Endodermal cell (in vitro differentiated cells): ENCODE data around the gene MACROD2. TPM values are rescaled to one million over a fixed set of nuclear protein-coding genes. Genes with fewer than 3 reads are reported as not detected.

Source experiments
- DNase-seq: peaks from one replicate; pipeline ENCODE4 v3.0.0-alpha.2; 2017
- H3K27ac ChIP-seq: 2 replicates; pipeline ENCODE4 v1.5.1; 2013; ENCODE audit warnings: mild to moderate bottlenecking, low read depth, low read length, moderate library complexity
- H3K27me3 ChIP-seq: 2 replicates; pipeline ENCODE4 v1.6.1; 2013; ENCODE audit warnings: mild to moderate bottlenecking, low read length, moderate library complexity; ENCODE audit not compliant: insufficient read depth, control insufficient read depth, poor library complexity, severe bottlenecking
- H3K36me3 ChIP-seq: 2 replicates; pipeline ENCODE4 v1.7.0; 2013; ENCODE audit warnings: mild to moderate bottlenecking, low read length, moderate library complexity; ENCODE audit not compliant: control insufficient read depth, insufficient read depth
- H3K4me1 ChIP-seq: one replicate; pipeline ENCODE4 v1.7.0; 2013; ENCODE audit warnings: low read length; ENCODE audit not compliant: control insufficient read depth, insufficient read depth
- H3K4me3 ChIP-seq: 2 replicates; pipeline ENCODE4 v1.5.1; 2013; ENCODE audit warnings: mild to moderate bottlenecking, low read length, moderate library complexity
- H3K9ac ChIP-seq: 2 replicates; pipeline ENCODE4 v1.6.1; 2013; ENCODE audit warnings: mild to moderate bottlenecking, low read length, moderate library complexity; ENCODE audit not compliant: poor library complexity, severe bottlenecking; ENCODE audit errors: extremely low read depth
- H3K9me3 ChIP-seq: 2 replicates; pipeline ENCODE4 v1.6.1; 2013; ENCODE audit warnings: mild to moderate bottlenecking, low read length, moderate library complexity; ENCODE audit not compliant: control insufficient read depth
- H3K27ac Mint-ChIP-seq: 2 replicates; pipeline ENCODE4 v1.8.0; 2020; ENCODE audit warnings: mixed read lengths
- H3K27me3 Mint-ChIP-seq: 2 replicates; pipeline ENCODE4 v1.8.0; 2021; ENCODE audit warnings: mild to moderate bottlenecking, mixed read lengths; ENCODE audit not compliant: insufficient read depth
- H3K36me3 Mint-ChIP-seq: 2 replicates; pipeline ENCODE4 v1.8.0; 2020; ENCODE audit warnings: low read depth, mixed read lengths
- H3K4me1 Mint-ChIP-seq: 2 replicates; pipeline ENCODE4 v1.8.0; 2020; ENCODE audit warnings: mixed read lengths
- H3K4me3 Mint-ChIP-seq: 2 replicates; pipeline ENCODE4 v1.8.0; 2020; ENCODE audit warnings: mild to moderate bottlenecking, moderate library complexity, mixed read lengths
- H3K9me3 Mint-ChIP-seq: 2 replicates; pipeline ENCODE4 v1.8.0; 2020; ENCODE audit warnings: mild to moderate bottlenecking, mixed read lengths
- CTCF ChIP-seq: fragments of 200-600 bp; sonication (generic); conservative IDR thresholded peaks from 2 replicates; pipeline ENCODE4 v1.5.0; 2021; ENCODE audit warnings: antibody characterized with exemption, mild to moderate bottlenecking
- WGBS, 2 experiments: methylation state at CpG; one replicate each; pipeline versions ENCODE4 v1.1.5 to v1.1.7; 2013; ENCODE audit warnings: missing lambda C conversion rate in 2 of 2, mixed read lengths in 1 of 2; ENCODE audit not compliant: insufficient coverage in 1 of 2, insufficient read length in 1 of 2; 5-methylcytosine and 5-hydroxymethylcytosine counted together
- total RNA-seq, 2 donors: library from RNA; stranded (reverse); fragmentation: NEBNext Ultra II Directional in 1 of 2; extraction: Animal tissue kit (Norgen Biotek cat#: 25700) in 1 of 2; gene quantifications; 2 replicates in 1 of 2; 3 replicates in 1 of 2; pipeline ENCODE4 v1.2.1, GENCODE V29; 2021

The MACROD2 gene
- total RNA-seq, 2 donors from 2014 or later = 2.3 to 4.8 TPM

GRCh38 chr20:15909995-15910394 is 1914.7 kb downstream of the MACROD2 start:
- no peaks in the 10 kb centered on the region for H3K27me3 Mint-ChIP-seq
- H3K36me3 ChIP-seq = no peaks in the 10 kb centered on the region
- no peaks in the 10 kb centered on the region for H3K9me3 ChIP-seq
- H3K4me3 ChIP-seq = no peak overlapping the region
- H3K27ac Mint-ChIP-seq = no peak overlapping the region
- WGBS, 2 experiments = 94 to 96% methylated on average over 2 of the region's 2 CpGs
- TF ChIP-seq CTCF = no peak
- H3K27me3 ChIP-seq = no peaks in the 10 kb centered on the region
- no peak for DNase-seq
- peaks cover 4% of the 10 kb centered on the region for H3K4me1 Mint-ChIP-seq
- no peaks in the 10 kb centered on the region for H3K9me3 Mint-ChIP-seq
- no peak overlapping the region for H3K27ac ChIP-seq
- no peaks in the 10 kb centered on the region for H3K4me1 ChIP-seq
- no peaks in the 10 kb centered on the region for H3K36me3 Mint-ChIP-seq
- H3K9ac ChIP-seq = no peak overlapping the region
- H3K4me3 Mint-ChIP-seq = no peak overlapping the region

- H3K27me3 ChIP-seq = no peaks in the 10 kb centered on the region
- H3K4me3 ChIP-seq = no peak overlapping the region
- Mint-ChIP-seq H3K4me3 (no peak overlapping the region), H3K36me3 (no peaks in the 10 kb centered on the region), H3K4me1 (peaks cover 6% of the 10 kb centered on the region), H3K9me3 (no peaks in the 10 kb centered on the region), H3K27me3 (no peaks in the 10 kb centered on the region), H3K27ac (no peak overlapping the region)
- no peak for DNase-seq
- H3K27ac ChIP-seq = no peak overlapping the region
- 79 to 84% methylated on average over 3 to 7 of the region's 7 CpGs for WGBS, 2 experiments
- no peak for TF ChIP-seq CTCF
- no peak overlapping the region for H3K9ac ChIP-seq
- H3K4me1 ChIP-seq = no peaks in the 10 kb centered on the region
- H3K9me3 ChIP-seq = no peaks in the 10 kb centered on the region
- H3K36me3 ChIP-seq = no peaks in the 10 kb centered on the region
These were observed 1916.3 kb downstream of the MACROD2 start for GRCh38 chr20:15911581-15911980.

GRCh38 chr20:15913391-15914025 is 1918.2 kb downstream of the MACROD2 start:
- DNase-seq = no peak
- H3K27me3 Mint-ChIP-seq = no peaks in the 10 kb centered on the region

More at GRCh38 chr20:15913391-15914025, 1918.2 kb downstream of the MACROD2 start:
- Histone ChIP-seq H3K4me1 (no peaks in the 10 kb centered on the region), H3K27ac (no peak overlapping the region), H3K27me3 (no peaks in the 10 kb centered on the region), H3K36me3 (no peaks in the 10 kb centered on the region), H3K9me3 (no peaks in the 10 kb centered on the region), H3K4me3 (no peak overlapping the region), H3K9ac (no peak overlapping the region)
- Mint-ChIP-seq H3K27ac (no peak overlapping the region), H3K36me3 (no peaks in the 10 kb centered on the region), H3K4me1 (peaks cover 10% of the 10 kb centered on the region), H3K9me3 (no peaks in the 10 kb centered on the region), H3K4me3 (no peak overlapping the region)
- no peak for TF ChIP-seq CTCF
- 80 to 88% methylated on average over 1 to 3 of the region's 3 CpGs for WGBS, 2 experiments
